HG03457 (cell line): ENCODE results near the gene TTBK2.

Experiments used
- ATAC-seq: cut with Tn5 transposase; IDR thresholded peaks from one replicate; pipeline ENCODE4 v1.9.1; 2021; ENCODE audit warnings: moderate number of reproducible peaks; ENCODE audit not compliant: unreplicated experiment

TTBK2 gene

DNA sequence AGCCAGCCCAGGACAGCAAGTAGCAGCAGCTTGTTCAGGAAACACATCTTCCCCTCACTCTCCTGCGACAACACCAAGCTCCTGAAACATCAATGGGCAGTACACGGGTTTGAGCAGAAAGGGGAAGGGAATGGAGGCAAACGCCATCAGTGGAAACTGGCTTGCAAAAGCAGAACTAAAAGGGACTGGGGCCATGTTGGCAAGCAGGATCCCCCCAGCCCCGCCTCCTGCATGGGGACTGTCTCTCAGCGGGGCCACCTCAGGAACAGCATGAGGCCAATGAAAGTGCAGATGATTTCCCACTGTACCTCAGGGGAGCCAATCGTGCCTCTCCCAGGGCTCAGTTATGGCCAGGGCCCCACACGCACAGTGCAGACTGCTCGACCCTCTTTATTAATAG is 190.4 kb downstream of the TTBK2 start:
- ATAC-seq = no peak

DNA sequence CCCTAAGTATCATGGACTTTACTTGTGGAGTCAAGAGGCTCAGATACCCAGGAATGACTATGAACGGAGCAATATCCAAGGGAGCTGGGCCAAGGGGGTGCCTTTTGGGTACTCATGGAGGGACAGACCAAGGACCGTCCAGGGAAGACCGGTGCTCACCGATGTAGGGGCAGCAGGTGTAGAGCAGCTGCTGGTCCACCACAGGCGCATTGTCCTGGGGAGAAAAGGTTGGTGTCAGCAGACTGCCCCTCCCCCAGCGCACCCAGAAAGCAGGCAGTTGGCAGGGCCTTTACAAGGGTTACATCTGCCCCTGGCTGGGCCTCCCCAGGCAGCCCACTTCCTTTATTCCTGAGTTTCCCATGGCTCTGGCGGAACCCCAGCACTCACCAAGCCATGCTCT is 191.2 kb downstream of the TTBK2 start:
- ATAC-seq = no peak

DNA sequence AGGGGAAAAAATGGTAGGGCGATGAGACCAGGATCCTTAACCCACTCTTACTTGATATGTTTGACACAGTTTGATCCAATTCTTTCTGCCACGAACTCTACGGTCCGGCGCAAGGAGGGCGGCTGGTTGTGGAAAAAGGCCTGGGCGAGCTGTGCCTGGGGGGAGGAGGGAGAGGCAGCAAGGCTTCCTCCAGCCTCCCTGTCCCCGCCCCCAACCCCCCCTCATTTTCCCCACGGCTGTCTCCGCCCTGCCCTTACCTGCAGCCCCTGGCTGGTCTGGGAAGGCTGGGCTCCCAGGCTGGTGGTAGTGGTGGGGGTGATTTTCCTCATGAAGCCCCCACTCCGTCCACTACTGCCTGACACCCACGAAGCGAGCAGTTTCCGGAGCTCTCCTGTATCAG is 191.6 kb downstream of the TTBK2 start:
- no peak for ATAC-seq

DNA sequence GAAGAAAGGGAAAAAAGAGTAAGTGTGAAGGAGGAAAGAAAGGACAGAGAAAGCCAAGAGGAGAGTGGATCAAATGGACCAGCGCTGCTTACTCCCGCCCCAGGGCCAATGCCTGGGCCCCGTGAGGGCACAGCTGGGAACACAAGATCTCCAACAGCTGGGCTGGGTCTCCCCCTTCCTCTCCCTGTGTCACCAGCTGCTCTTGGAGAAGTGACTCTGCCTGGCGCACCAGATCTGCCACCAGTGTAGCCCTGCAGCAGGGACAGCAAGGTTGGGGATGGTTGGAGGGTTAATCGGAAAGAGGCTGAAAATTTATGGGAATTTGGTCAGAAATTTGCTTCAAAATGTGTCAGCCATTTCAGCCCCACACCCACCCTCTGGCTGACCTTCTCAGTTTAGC is 192.0 kb downstream of the TTBK2 start:
- ATAC-seq = no peak

DNA sequence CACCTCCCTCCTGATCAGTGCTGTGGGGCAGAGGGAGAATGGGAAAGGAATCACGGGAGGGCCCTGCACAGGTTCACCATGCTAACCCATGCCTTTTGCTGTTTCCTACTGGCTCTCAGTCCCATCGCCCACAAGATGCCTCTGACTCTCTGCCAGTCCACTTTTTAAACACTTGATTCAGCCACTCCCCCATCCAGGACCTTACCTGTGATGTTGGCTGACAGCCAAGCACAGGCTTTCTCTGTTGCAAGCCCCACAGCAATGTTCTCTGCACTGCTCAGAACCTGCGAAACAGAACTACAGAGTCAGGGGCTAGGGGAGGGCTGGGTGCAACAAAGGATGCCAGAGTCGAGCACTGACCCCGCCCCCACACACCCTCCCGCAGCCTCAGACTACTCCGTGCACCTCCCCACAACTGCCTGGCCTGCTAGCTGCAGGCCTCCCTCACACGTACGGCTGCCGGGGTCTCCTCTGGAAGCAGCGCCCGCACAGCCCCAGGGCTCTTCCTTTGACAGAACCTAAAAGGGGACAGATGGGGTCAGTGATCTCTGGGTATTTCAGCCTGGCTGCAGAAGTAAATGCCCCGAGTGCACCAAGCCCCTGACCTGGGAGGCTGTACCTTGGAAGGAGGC is 192.7 kb downstream of the TTBK2 start:
- ATAC-seq = no peak

DNA sequence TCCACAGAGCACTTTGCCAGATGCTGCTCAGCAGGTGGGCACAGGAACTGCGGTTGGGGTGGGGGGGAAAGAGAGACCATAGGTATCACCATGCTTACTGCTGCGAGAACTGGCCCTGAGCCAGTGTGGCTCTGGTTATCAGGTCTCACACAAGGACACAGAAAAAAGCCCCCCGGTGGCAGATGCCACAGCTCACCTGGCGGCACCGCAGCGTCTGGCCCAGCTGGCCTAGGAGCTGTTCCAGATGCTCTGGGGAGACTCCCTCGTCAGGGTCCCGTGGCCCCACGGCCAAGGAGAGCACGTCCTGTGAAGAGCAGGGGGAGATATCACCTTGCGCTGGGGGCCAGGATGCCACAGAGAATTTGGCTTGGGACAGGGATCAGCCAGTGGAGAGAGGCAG is 194.5 kb downstream of the TTBK2 start:
- ATAC-seq = no peak

DNA sequence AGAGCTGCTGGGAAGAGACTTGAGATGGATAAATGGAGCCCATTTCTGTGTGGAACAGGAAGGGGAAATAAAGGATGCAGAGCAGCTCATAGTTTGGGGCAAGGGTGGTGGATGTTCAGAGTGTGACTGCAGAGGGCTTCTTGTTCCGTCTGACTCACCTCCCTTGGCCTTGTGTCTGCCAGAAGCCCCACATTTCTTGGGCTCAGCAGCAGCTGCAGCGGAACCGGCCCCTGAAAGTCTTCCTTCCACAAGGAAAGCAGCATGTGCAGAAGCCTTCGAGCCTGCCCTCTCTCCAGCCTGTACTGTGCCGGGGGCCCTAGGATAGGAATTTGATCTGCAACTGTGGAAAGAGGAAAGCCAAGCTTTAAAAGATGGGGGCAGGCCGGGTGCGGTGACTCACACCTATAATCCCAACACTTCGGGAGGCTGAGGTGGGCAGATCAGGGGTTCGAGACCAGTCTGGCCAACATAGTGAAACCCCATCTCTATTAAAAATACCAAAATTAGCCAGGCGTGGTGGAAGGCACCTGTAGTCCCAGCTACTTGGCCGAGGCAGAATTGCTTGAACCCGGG is 195.2 kb downstream of the TTBK2 start:
- ATAC-seq = no peak

DNA sequence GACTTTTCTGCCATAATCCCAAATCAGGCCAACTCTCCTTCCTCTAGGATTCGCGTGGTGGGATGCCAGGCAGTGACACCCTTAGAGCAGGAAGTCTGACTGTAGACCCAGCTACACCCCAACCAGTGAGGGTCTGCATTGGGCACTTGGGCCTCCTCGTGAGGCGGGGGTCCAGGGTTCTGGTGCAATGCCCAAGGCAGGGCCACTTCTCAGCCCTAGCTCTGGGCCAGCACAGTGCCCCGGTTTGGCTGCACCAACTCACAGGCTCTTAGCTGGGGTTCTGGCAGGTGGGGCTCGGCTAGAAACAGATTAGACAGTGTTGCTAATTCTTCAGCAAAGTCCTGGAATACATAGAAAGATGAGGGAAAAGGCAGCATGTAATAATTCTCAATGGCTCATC is 196.3 kb downstream of the TTBK2 start:
- ATAC-seq = no peak

DNA sequence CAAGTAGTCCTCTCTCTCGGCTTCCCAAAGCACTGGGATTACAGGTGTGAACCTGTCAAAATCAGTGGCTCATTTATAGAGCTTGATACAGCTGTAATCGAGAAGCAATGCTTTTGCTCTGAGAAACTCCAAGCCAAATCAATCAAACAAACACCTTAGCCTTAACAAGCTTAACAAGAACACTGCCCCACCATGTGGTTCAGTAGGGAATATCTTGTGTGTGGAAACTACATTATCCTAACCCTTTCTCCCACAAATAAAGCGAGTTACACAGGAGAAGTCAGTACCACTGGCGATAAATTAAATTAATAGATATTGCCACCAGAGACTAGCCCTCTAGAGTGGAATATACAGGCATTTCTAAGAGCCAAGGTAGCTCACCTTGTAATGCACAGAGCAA is 197.5 kb downstream of the TTBK2 start:
- no peak for ATAC-seq

DNA sequence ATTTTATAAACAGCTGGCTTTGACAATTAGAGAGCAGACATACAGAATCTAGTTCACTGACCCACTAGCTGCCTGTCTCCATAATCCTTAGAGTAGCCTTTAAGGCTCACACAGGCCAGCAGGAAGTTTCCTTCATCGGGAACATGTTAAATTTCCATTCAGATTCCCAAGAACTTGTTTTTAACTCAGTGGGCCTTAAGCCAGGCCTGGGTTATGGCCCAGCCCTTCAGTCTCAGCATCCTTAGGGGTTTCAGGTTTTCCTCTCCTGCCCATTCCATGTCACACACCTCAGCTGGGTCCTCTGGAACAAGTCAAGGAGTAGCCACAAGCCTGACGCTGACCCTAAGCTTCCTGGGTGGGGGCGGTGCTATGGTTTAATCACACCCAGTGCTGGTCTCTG is 198.7 kb downstream of the TTBK2 start:
- ATAC-seq = no peak

DNA sequence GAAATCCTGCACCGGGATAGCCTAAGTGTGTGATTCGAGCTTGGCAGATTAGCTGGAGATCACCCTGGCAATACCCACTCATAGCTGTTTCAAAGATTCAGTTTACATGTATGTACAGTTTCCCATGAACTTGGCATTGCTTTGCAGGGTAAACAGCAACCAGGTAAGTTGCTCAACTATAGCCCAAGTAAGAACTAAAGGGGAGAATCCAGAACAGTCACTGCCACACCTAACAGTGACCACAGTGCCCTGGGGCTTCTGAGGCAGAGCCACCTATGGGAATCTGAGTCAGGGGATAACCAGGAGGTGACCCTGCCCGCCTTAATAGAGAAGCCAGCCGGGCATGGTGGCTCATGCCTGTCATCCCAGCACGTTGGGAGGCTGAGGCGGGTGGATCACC is 199.6 kb downstream of the TTBK2 start:
- no peak for ATAC-seq

DNA sequence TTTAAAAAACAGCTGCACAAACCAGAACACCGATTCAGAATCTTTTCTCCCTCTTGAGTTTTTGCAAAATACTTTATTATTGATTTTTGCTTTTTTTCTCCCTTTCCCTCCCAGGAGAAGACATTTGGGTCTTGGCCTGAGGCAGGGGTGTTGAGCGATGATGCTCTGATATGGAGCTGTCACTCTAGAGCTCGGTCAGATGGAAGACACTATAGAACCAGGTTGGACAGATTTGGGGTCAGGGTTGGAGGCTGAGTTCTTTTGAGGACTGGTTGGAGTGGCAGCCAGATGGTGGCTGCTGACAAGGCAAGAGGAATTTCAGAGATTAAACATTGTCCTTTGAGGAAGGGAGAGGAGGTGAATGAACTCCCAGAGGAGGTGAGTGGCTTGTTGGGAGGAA is 200.5 kb downstream of the TTBK2 start:
- no peak for ATAC-seq

DNA sequence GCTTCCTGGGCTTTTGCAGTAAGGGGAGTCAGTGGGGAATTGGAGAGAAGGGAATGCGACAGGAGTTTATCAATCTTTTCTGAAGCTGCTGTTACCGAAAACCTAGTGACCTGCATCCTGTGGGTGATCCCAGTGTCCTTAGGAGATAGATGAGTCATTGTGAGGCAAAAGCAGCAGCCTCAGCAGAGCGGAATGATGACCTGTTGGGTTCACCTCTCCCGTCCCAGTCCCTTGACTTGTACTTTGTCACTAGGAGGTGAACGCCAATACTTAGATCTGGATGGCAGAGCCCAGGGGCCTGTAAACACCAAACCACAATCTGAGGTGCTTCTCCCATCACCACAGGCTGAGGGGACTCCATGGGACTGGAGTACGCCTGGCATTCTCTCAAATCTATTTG is 201.5 kb downstream of the TTBK2 start:
- ATAC-seq = no peak

DNA sequence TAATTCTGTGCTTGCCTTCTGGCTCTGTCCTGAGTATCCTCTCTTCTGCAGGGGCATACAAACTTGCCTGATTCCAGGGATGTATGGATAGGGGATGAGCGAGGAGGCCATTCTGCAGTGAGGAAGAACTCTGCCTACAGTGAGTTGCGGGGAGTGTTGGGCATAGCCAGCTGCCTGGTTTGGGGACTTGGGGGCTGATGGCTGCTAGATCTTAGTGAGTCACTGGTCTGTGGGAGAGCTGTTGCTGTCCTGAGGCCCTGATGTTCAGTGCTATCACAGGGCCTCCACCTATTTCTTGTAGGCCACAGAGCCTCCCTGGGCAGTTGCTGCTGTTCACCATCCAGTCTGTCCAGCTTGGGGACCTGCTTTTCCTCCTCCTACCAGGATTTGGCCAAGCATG is 204.0 kb downstream of the TTBK2 start:
- ATAC-seq = no peak

DNA sequence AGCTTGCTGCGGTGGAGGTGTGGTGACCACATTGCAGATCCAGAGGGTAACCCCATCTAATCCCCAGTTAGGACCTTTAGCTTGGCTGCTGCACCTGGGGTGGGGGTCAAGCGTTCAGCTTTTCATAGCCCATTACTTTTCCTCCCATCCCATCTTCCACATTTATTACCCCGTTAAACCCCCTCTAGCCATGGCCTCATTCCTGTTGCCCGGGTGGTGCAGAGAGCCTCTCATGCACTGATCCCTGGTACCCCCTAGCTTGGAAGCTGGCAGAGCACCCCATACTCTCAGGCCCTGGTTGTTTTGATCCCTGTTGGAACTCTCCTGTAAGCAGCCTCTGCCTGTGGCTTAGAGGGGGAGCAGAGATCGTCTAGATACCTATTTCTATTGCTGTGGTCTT is 204.5 kb downstream of the TTBK2 start:
- ATAC-seq = no peak

DNA sequence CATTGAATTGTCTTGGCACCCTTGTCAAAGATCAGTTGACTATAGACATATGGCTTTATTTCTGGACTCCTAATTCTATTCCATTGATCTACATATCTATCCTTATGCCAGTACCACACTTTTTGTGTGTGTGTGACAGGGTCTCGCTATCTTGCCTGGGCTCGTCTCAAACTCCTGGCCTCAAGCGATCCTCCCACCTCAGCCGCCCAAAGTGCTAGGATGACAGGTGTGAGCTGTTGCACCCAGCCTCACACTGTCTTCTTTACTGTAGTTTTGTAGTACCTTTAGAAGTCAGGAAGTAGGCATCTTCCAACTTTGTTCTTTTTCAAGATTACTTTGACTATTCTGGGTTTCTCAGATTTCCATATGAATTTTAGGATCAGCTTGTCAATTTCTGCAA is 208.0 kb downstream of the TTBK2 start:
- no peak for ATAC-seq

DNA sequence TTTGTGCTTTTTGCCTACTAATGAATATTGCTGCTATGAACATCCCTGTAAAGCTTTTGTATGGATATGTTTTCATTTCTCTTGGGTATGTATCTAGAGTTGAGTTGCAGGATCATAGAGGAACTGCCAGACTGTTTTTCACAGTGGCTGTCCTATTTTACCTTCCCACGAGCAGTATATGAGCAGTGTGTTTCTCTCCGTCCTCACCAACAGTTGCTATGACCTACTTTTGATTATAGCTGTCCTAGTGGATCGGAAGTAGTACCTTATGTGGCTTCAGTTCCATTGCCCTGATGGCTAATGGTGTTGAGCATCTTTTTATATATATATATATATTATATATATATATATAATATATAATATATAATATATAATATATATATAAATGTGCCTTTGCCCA is 208.8 kb downstream of the TTBK2 start:
- ATAC-seq = no peak

DNA sequence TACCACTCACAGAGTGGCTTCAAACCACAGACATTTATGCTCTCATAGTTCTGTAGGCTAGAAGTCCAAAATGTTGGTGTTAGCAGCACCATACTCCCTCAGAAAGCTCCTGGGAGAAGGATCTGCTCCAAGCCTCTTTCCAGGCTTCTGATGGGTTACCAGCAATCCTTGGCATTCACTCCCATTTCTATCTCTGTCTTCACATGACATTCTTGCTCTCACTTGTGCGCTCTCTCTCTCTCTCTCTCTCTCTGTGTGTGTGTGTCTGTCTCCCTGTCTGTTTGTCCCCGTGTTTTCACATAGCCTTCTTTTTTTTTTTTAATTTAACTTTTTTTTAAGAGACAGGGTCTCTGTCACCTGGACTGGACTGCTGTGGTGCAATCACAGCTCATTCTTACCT is 209.9 kb downstream of the TTBK2 start:
- no peak for ATAC-seq

DNA sequence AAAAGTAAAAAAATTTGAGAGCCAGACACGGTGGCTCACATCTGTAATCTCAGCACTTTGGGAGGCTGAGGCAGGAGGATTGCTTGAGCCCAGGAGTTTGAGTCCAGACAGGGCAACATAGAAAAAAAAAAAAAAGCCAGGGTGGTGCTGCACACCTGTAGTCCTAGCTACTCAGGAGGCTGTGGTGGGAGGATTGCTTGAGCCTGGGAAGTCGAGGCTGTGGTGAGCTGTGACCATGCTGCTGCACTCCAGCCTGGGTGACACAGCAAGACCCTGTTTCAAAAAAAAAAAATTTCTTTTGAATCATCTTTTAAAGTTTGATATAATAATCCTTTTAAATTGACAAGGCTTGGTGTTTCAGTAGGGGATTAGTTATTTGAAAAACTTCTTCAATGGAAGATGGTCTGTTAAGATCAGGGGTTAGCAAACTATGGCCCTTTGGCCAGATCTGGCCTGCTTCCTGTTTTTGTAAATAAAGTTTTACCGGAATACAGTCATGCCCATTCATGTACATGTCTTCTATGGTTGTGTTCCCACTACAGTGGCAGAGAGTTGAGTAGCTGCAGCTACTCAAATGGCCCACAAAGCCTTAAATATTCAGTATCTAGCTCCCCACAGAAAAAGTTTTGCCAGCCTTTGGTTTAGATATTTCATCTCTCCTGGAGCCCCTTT is 212.6 kb downstream of the TTBK2 start:
- no peak for ATAC-seq

DNA sequence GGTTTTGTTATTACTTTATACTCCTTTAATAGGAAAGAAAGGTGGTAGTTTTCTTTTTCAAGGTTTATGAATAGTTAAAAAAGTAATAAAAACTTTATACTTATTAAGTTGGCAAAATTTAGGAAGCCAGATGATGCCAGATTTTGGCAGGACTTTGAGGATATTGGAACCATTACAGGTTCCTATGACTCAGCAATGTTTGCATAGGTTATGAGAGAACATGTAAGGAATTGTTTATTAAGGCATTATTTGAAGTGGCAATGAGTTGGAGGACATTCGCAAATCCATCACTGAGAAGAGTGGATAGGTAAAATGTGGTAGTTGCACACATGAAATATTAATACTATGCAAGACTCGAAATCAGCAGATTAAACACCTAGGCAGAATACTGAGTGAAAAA is 213.5 kb downstream of the TTBK2 start:
- ATAC-seq = no peak

DNA sequence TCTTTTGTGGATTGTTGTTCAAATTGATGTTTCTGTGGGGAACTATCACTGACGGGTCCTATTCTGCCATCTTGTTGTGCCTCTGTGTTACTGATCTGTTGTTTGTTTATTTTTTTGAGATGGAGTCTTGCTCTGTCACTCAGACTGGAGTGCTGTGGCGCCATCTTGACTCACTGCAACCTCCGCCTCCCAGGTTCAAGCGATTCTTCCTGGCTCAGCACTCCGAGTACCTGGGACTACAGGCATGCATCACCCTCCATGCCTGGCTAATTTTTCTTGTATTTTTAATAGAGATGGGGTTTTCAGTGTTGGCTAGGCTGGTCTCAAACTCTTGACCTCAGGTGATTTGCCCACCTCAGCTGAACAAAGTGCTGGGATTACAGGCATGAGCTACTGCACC is 215.2 kb downstream of the TTBK2 start:
- ATAC-seq = no peak

DNA sequence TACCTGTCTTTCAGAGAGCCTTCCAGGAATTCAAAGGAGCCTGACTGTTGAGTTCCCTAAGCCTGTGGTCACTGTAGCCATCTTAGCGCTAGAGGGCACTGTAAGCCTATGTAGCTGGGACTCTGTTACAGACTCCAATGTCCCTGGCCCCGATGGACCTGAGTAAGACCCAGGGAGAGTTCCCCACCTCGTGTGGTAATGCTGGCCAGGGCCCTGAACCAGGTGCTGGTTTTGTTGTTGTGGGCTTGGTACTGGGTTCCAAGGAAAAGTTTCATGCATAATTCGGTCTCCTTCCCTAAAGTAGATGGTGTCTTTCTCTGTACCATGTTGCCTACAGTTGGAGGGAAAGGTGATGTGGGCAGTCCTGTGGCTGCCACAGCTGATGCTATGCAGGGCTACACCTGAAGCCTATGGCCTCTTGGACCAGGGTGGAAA is 216.1 kb downstream of the TTBK2 start:
- ATAC-seq = no peak

DNA sequence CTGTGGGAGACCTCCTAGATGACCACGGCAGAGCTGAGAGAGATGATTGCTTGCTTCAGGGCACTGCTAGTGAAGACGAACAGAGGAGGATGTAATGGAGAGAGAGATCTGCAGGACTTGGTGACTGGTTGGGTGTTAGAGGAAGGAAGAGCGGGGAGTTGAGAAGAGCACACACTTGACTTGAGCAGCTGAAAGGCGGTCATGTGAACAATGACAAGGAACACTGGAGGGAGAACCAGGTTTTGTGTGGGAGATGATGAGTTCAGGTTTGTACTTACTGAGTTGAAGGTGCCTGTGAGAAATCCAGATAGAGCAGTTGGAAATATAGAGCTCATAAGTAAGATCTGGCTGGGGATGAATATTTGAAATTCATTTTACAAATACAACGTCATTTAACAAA is 224.0 kb downstream of the TTBK2 start:
- ATAC-seq = no peak
